Lower leg skin (tissue), 3 donors: ENCODE results near the gene COL4A1.

Source experiments
- CTCF ChIP-seq, 3 donors: fragments of 450-650 bp; IDR thresholded peaks; one replicate each; pipeline ENCODE4 v1.5.1; 2016; ENCODE audit warnings: antibody characterized with exemption in 3 of 3, mild to moderate bottlenecking in 3 of 3, moderate library complexity in 2 of 3
- POLR2A ChIP-seq, 2 donors: fragments of 450-650 bp; IDR thresholded peaks; one replicate each; pipeline ENCODE4 v1.6.1; 2016 to 2017; ENCODE audit warnings: antibody characterized with exemption in 2 of 2, mild to moderate bottlenecking in 1 of 2, moderate library complexity in 1 of 2

GRCh38 chr13:110126391-110126961 lies 180.5 kb downstream of the COL4A1 start:
- TF ChIP-seq CTCF (IDR thresholded peaks at IDR 0.05) (no peak), POLR2A (IDR thresholded peaks at IDR 0.05) (no peak)
